ENCODE data around the gene DHX38. TPM values are rescaled to one million over a fixed set of nuclear protein-coding genes. Genes with fewer than 3 reads are reported as not detected.

Gene DHX38
- total and polyA plus RNA-seq, 2 of the 13 experiments (the other 11 are each of a cell fraction or from before 2014, with no cell fraction given) = 54.4 to 85.9 TPM

DNA sequence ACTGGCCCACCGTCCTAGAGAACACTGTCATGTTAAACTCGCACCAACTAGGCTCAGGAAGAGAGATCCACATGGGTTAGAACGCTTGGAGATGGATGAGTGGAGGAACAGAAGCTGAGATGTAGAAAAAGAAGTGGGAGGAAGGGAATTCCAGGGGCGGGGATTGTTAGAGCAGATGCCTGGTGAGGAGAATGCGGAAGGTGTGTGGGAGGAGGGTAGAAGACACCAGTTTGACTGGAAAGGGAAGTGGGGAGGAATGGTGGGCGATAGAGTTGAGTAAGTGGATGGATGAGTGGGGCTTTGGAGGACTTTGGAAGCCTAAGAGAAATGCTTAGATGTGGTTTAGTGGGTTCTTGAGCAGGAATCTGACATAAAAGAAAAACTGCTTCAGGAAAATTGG lies 37.4 kb downstream of the DHX38 start:
- Histone ChIP-seq H4K20me1 (ENCODE audit: insufficient read depth, low read length) (no peaks in the 10 kb centered on the region), H3K79me2 (ENCODE audit: insufficient read depth, low read length) (no peaks in the 10 kb centered on the region), H3K36me3 (replicated peaks in 1 of 2; ENCODE audit: control insufficient read depth in 1 of 2, insufficient read depth in 2 of 2, low read length in 2 of 2) (no peaks in the 10 kb centered on the region; a peak in 2 of 5 replicates), H3K27ac (ENCODE audit: extremely low read length, insufficient read depth, low read length) (no peak overlapping the region), H2AFZ (ENCODE audit: low read length) (no peak overlapping the region), H3K9me3 (ENCODE audit: low read length) (no peaks in the 10 kb centered on the region), H3K4me3 (replicated peaks in 1 of 3; ENCODE audit: insufficient read depth in 1 of 3, low read depth in 2 of 3, low read length in 3 of 3) (no peak overlapping the region), H3K9ac (ENCODE audit: insufficient read depth, low read depth, low read length) (no peak overlapping the region), H3K4me1 (ENCODE audit: insufficient read depth, low read length) (peaks cover 7% of the 10 kb centered on the region), H3K4me2 (ENCODE audit: low read depth, low read length) (no peak overlapping the region), H3K27me3 (ENCODE audit: control insufficient read depth in 1 of 2, insufficient read depth in 2 of 2, low read length in 2 of 2) (no peaks in the 10 kb centered on the region)
- in situ Hi-C loops (cut with HindIII; ENCODE audit: extremely low pct_ligation_motif_present, low pct_unique_long_range_greater_than_20kb) = no loop called here
- FAIRE-seq (no peak), DNase-seq (ENCODE audit: low spot score) (no peak), ATAC-seq (no peak)
- no TSS peak for BruUV-seq (replicated peaks)
- CTCF ChIA-PET (ENCODE audit: low intra/inter-chr PET ratio, low total read pairs) = no interaction called here
- 83% methylated on average over 6 of the region's 6 CpGs for WGBS (ENCODE audit: low lambda C conversion rate)
- TF ChIP-seq MZF1 (CRISPR knock-in tag; IDR thresholded peaks at IDR 0.05; ENCODE audit: borderline replicate concordance) = no peak
- no peak for TF ChIP-seq SNAI1 (CRISPR knock-in tag; IDR thresholded peaks at IDR 0.05; ENCODE audit: borderline replicate concordance)
- no peak for TF ChIP-seq ZNF556 (CRISPR knock-in tag; IDR thresholded peaks at IDR 0.05; ENCODE audit: borderline replicate concordance)
- no peak for TF ChIP-seq SMARCC2 (IDR thresholded peaks at IDR 0.05)
- TF ChIP-seq HES4 (CRISPR knock-in tag; IDR thresholded peaks at IDR 0.05; ENCODE audit: borderline replicate concordance) = no peak
- TF ChIP-seq ZNF446 (CRISPR knock-in tag; IDR thresholded peaks at IDR 0.05) = no peak
- no peak for TF ChIP-seq FOXM1 (CRISPR knock-in tag; IDR thresholded peaks at IDR 0.05)
- TF ChIP-seq KLF12 (CRISPR knock-in tag; IDR thresholded peaks at IDR 0.05; ENCODE audit: borderline replicate concordance) = no peak
- no peak for TF ChIP-seq AKNA (CRISPR knock-in tag; IDR thresholded peaks at IDR 0.05; ENCODE audit: borderline replicate concordance)
- no peak for TF ChIP-seq ZNF20 (CRISPR knock-in tag; IDR thresholded peaks at IDR 0.05)
- TF ChIP-seq XRCC5 (optimal IDR thresholded peaks at IDR 0.05; ENCODE audit: low read length) = no peak
- no peak for TF ChIP-seq ZNF280B (CRISPR knock-in tag; IDR thresholded peaks at IDR 0.05; ENCODE audit: borderline replicate concordance)
- no peak for TF ChIP-seq HMG20A (CRISPR knock-in tag; IDR thresholded peaks at IDR 0.05; ENCODE audit: borderline replicate concordance)
- POLR2A ChIA-PET = no interaction called here
- intact Hi-C loops (cut with micrococcal nuclease; ENCODE audit: unreplicated experiment) = no loop called here
